Dedifferentiated amniotic fluid mesenchymal stem cell (primary cell): ENCODE data around the gene OR10H4.
"Not testable (repeated sequence)": the region's sequence is repeated elsewhere in the genome, so short reads cannot be mapped to it uniquely, and the experiment has no call there.

Source experiments
- DNase-seq: peaks from one replicate; pipeline ENCODE4 v3.0.0-alpha.2; 2016; ENCODE audit errors: extremely low spot score

The OR10H4 gene, protein sequence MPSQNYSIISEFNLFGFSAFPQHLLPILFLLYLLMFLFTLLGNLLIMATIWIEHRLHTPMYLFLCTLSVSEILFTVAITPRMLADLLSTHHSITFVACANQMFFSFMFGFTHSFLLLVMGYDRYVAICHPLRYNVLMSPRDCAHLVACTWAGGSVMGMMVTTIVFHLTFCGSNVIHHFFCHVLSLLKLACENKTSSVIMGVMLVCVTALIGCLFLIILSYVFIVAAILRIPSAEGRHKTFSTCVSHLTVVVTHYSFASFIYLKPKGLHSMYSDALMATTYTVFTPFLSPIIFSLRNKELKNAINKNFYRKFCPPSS

DNA sequence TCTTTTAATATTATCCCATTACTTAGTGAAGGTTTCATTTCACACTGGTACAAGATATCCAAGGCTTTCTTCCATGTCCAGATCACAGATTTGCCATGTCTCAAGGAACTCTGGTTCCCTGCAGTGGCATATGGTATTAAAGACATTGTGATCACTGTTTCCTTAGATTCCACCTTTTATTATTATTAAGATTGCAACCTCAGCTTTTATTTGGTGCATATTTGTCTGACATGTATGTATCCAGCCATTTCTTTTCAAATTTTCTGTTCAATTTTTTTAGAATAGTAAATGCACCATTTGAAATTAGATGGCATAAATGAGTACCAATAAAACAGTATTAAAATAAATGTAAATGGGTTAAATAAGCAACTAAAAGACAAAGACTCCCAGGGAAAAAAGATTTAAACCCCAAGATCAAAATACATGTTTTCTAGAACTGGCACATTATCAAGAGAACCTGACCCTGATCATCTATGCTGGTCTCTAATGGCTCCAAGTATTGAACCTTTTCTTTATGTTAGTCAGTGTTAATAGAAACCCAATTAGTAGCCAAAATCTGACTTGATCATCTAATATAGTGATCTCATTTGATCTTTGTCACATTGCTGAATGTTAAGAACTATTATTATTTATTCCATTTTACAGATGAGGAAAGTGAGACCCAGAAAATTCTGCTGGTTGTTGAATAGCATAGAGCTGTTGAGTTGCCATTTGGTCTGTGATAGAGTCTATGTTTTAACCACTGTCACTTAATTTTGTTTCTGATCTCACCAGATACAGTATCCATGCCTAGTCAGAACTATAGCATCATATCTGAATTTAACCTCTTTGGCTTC, at the start of gene OR10H4:
Gene OR10H4 (plus strand): TSS at position 786 of the 836 bp plus-strand sequence. CDS start 0 bp downstream, at position 786.
- DNase-seq: no peak

- DNase-seq: not testable (repeated sequence)
These were observed 49.2 kb upstream of the OR10H4 start for GRCh38 chr19:15899561-15899960.

- not testable (repeated sequence) for DNase-seq
These were observed 48.8 kb upstream of the OR10H4 start for GRCh38 chr19:15900032-15900431.

DNA sequence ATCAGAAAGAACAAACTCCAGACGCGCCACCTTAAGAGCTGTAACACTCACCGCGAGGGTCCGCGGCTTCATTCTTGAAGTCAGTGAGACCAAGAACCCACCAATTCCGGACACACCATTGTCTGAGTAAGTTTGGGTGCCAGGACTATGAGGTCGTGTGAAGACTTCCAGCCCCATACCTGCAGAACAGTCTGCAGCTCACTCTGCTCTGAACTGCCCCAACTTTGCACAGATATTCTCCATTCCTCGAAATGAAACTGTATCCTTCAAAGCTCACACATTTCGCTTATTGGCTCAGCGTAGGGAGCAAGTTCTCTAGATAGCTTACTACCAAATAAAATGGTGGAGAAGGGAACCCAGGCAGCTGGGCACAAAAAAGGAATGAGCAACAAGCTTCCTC, 48.3 kb upstream of the OR10H4 start:
- DNase-seq: no peak

DNA sequence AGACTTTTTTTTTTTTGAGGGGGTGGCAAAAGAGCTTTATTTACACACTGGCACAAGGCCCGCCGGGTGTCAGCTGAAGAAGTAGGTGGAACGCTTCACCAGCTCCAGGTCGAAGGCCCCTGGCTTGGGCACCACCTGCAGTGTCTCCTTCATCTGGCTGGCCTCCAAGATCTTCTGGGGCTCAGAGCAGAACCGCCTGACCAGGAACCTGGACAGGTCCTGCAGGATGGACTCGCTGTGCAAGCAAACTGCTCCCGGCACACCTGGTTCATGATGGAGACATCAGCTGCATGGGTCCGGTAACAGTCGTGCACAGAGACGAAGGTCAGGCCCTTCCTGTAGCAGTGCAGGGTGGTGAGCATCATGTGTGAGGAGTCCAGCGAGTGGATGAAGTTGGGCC, 46.6 kb upstream of the OR10H4 start:
- DNase-seq: no peak

DNA sequence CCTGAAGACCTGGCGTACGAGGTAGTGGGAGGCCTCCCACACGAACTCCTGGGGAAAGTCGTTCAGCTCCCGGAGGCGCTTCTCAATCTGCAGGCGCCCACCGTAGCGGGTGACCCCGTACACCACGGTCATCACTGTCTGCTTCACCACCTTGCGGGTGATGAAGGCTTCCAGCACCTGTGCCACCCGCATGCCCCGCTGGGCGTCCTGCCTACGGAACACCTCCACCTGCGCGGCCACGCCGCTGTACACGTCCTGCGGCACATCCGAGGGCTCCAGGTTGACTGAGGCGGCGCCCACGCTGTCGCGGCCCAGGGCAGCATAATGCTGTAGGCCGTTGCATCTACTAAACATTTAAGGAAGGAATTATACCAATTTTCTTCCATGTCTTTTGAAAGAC, 45.9 kb upstream of the OR10H4 start:
- not testable (repeated sequence) for DNase-seq

DNA sequence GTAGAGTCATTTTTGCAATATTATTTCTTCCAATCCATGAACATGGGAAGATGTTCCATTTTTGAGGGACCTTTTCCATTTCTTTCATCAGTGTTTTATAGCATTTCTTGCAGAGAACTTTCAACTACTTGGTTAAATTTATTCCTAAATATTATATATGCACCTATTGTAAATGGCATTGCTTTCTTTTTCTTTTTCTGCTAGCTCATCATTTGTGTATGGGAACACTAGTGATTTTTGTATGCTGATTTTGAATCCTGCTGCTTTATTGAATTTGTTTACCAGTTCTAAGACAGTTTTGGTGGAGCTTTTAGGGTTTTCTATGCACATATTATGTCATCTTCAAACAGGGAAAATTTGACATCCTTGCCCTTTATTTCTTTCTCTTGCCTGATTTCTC, 43.8 kb upstream of the OR10H4 start:
- DNase-seq: no peak

GRCh38 chr19:15911599-15912235, 37.1 kb upstream of the OR10H4 start:
- no peak for DNase-seq

- DNase-seq: no peak
These were observed 35.4 kb upstream of the OR10H4 start for GRCh38 chr19:15913384-15913783.

DNA sequence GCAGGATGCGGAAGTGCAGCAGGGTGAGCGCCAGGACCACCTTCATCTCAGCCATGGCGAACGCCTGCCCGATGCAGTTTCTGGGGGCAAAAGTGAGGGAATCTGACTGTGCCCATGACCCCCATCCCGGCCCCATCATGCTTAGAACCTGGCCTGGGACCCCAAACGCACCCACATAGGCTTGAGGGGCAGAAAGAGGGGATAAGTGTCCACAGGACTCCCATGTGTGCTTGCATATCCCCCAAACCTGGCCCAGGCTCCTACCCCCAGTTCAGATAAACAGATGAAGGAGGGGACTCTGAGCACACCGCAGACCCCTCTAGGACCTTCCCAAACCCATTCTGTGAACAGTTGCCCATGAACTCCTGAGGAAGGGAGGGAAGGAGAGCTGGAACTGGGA, 35.0 kb upstream of the OR10H4 start:
- DNase-seq: no peak

DNA sequence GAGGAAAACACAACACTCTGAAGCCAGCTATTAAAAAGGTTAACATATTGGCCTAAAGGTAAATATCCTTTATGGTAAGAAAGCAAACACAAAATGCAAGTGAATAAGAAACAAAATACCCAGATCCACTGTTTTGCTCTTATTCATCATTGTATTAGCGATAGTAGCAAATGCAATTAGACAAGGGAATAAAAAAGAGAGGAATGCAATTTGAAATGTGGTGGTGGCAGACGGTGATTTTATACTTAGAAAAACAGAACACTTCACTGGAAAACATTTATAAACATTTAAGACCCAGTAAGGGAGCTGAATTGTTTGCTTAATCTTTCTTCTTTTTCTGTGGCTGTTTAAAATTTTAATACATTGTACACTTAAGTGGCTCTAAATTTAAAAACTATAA, 33.7 kb upstream of the OR10H4 start:
- no peak for DNase-seq

GRCh38 chr19:15919243-15919642, 29.6 kb upstream of the OR10H4 start:
- DNase-seq: no peak

- no peak for DNase-seq
These were observed 26.8 kb upstream of the OR10H4 start for GRCh38 chr19:15922021-15922420.

DNA sequence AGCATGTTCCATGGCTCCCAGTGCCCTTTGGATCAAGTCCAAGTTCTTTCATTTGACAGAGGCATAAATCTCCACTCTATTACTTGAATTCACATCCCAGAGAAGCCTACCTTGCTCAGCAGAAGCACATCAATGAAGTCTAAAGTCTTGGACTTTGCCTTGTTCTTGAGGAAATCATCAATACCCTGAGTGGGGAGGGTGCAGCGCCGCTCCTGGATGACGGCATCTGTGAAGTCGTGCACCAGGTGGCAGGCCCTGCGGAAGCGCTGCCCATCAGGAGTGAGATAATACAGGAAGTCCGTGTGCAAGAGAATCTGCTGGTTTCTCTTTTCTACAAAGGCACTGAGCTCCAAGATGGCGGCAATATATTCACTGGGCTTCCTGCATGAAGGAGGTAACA, 25.1 kb upstream of the OR10H4 start:
- DNase-seq: no peak

- no peak for DNase-seq
These were observed 22.3 kb upstream of the OR10H4 start for GRCh38 chr19:15926484-15926883.

DNA sequence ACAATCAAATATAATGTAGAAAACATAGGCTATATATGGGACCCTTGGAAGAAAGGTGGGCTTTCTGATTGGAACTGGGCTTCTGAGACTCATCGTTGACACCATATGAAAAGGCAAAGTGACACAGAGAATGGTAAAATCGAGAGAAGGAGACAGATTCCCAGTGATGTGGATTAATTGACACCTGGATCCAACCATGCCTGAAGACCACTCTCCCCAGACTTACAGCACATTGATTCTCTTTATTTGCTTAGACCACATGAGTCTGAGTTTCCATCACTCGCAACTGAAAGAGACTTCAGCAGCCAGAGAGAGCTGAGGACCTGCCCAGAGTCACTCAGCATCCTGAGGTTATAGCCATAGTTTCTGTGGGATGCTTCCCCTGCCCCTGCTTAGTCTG, 20.5 kb upstream of the OR10H4 start:
- no peak for DNase-seq

DNA sequence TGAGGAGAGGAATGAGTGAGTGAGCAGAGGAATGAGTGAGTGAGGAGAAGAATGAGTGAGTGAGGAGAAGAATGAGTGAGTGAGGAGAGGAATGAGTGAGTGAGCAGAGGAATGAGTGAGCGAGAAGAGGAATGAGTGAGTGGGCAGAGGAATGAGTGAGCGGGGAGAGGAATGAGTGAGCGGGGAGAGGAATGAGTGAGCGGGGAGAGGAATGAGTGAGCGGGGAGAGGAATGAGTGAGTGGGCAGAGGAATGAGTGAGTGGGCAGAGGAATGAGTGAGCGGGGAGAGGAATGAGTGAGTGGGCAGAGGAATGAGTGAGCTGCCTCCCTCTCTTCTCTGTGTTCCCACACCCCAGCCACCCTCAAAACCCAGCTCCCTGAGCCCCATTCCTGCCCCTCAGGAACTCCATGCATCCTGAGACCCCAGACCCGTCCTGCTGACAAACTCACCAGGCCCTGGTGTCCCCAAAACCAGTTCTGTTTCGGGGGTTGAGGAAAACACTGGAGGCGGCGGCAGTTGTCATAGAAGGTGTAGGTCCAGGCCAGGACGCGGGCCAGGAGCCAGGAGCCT, 15.0 kb upstream of the OR10H4 start:
- DNase-seq: not testable (repeated sequence)

DNA sequence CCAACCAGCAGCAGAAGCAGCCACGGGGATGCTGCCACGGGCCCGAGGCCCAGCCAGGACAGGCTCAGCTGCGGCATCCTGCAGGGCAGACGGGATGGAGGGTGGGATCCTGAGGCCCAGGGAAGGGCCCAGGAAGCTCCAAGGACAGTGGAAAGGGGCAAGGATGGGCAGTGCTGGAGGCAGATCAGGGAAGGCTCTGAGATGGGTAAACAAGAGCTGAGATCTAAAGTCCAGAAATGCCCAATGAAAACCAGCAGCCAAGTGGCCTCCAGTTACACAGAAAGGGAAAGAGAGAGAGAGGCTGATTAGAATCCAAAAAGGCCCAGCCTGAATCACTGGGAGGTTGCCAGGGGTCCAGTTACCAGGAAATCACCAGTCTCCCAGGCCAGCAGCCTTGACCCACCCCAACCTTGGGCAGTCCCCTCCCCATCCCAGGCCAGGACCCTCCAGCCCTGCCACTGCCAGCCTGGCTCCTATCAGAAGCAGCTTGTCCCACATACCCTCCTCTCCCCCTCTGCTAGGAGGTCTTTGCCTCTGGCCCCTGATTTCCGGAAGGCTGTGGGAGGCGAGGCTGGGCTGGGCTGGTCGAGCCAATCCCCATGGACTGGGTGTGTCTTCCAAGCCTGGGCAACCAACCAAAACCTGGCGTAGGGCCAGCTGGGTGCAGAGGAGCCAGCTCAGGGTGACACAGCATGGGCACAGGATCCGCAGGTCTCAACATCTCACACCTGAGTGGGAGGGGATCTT, 14.3 kb upstream of the OR10H4 start, which contains the start of gene CYP4F11:
Gene CYP4F11 (minus strand): TSS at position 198 of the 747 bp plus-strand sequence. CDS start 121 bp downstream, at position 77.
- DNase-seq: no peak

GRCh38 chr19:15935167-15935702, 13.6 kb upstream of the OR10H4 start:
- no peak for DNase-seq

DNA sequence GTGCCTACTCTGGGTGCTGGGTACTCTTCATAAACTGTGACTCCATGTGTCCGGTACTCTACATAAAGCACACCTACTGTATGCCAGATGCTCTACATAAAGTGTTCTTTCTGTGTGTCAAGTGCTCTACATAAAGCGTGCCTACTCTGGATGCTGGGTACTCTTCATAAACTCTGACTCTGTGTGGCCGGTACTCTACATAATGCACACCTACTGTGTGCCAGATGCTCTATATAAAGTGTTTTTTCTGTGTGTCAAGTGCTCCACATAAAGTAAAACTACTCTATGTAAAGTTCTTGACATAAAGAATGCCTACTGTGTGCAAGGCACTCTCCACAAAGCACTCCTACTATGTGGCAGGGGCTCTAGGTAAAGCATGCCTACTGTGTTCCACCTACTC, 12.6 kb upstream of the OR10H4 start:
- DNase-seq: no peak

DNA sequence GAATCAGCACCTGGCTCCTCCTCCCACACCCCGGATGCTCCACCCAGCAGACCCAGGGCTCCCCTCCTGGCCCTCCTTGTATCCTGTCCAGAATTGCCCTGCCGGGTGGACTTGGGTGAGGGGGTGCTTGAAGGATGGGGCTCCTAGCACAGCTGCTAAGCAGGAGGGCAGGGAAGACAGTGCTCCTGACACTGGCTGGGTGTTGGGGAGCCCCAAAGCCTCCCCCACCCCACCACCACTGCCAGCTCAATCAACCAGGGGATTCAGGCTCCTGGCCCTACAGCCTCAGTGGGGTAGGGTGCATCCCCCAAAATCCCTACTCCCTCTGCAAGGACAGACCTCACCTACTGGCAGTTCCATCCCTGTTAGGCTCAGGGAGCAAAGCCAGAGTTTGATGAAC, 11.9 kb upstream of the OR10H4 start:
- DNase-seq: no peak
